Measurements from ENCODE around the gene ARHGEF25.

GRCh38 chr12:57585156-57585555 lies 26.1 kb upstream of the ARHGEF25 start:
- no peak for TF ChIP-seq CTCF (IDR thresholded peaks at IDR 0.05; ENCODE audit: insufficient read depth, low read length, poor library complexity, severe bottlenecking)
- TF ChIP-seq EZH2phosphoT487 (conservative IDR thresholded peaks at IDR 0.05; ENCODE audit: low read length) = no peak
